Lower leg skin (tissue), 3 donors: ENCODE results near the gene APOC1.

Source experiments
- POLR2A ChIP-seq, 2 donors: fragments of 450-650 bp; IDR thresholded peaks; one replicate each; pipeline ENCODE4 v1.6.1; 2016 to 2017; ENCODE audit warnings: antibody characterized with exemption in 2 of 2, mild to moderate bottlenecking in 1 of 2, moderate library complexity in 1 of 2
- TF ChIP-seq, protein P1 (sequence below), 3 donors: fragments of 450-650 bp; IDR thresholded peaks; one replicate each; pipeline ENCODE4 v1.5.1; 2016; ENCODE audit warnings: antibody characterized with exemption in 3 of 3, mild to moderate bottlenecking in 3 of 3, moderate library complexity in 2 of 3

GRCh38 chr19:44867578-44867977 lies 46.8 kb upstream of the APOC1 start:
- TF ChIP-seq, protein P1, sequence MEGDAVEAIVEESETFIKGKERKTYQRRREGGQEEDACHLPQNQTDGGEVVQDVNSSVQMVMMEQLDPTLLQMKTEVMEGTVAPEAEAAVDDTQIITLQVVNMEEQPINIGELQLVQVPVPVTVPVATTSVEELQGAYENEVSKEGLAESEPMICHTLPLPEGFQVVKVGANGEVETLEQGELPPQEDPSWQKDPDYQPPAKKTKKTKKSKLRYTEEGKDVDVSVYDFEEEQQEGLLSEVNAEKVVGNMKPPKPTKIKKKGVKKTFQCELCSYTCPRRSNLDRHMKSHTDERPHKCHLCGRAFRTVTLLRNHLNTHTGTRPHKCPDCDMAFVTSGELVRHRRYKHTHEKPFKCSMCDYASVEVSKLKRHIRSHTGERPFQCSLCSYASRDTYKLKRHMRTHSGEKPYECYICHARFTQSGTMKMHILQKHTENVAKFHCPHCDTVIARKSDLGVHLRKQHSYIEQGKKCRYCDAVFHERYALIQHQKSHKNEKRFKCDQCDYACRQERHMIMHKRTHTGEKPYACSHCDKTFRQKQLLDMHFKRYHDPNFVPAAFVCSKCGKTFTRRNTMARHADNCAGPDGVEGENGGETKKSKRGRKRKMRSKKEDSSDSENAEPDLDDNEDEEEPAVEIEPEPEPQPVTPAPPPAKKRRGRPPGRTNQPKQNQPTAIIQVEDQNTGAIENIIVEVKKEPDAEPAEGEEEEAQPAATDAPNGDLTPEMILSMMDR (IDR thresholded peaks at IDR 0.05): no peak
- TF ChIP-seq POLR2A (IDR thresholded peaks at IDR 0.05): no peak
